ENCODE measurements around the gene NELL1. TPM values are rescaled to one million over a fixed set of nuclear protein-coding genes. Genes with fewer than 3 reads are reported as not detected.

The NELL1 gene
- total RNA-seq, 1 experiment from 2014 or later, result 0.22 TPM

GRCh38 chr11:20719821-20720220, 50.4 kb downstream of the NELL1 start:
- no peaks in the 10 kb centered on the region for H3K79me1 ChIP-seq (ENCODE audit: insufficient read depth, low read depth, low read length, poor library complexity, severe bottlenecking)
- H2AK5ac ChIP-seq (ENCODE audit: insufficient read length, low read length), result no peak overlapping the region
- no peak overlapping the region for H3T11ph ChIP-seq (ENCODE audit: low read length)
- no peaks in the 10 kb centered on the region for H4K20me1 ChIP-seq (ENCODE audit: control insufficient read depth, insufficient read depth, insufficient read length)
- no peaks in the 10 kb centered on the region; a peak in 1 of 5 replicates for H3K9me3 Mint-ChIP-seq
- no peak overlapping the region for H2BK12ac ChIP-seq (ENCODE audit: insufficient read length, low read depth, low read length)
- H3K27me3 Mint-ChIP-seq (ENCODE audit: low read depth), result no peaks in the 10 kb centered on the region
- H3K18ac ChIP-seq (ENCODE audit: insufficient read length, low read depth, low read length), result no peak overlapping the region
- no peaks in the 10 kb centered on the region for H3K27me3 ChIP-seq (ENCODE audit: insufficient read depth, low read length)
- no CpG with 5 or more reads among the region's 2 CpGs for WGBS (ENCODE audit: extremely low coverage, insufficient read length, low lambda C conversion rate)
- no peaks in the 10 kb centered on the region for H3K9me3 ChIP-seq (ENCODE audit: control insufficient read depth, low read depth, low read length)
- H3K36me3 Mint-ChIP-seq (ENCODE audit: insufficient read depth in 1 of 3, low read depth in 3 of 3), result no peaks in the 10 kb centered on the region
- H3K4me1 Mint-ChIP-seq, result peaks cover 0 to 7% of the 10 kb centered on the region in 2 experiments
- no peaks in the 10 kb centered on the region for H3K23me2 ChIP-seq (ENCODE audit: insufficient read length, low read depth, low read length, poor library complexity, severe bottlenecking)
- no peak overlapping the region for H3K4ac ChIP-seq (ENCODE audit: low read depth, low read length)
- TF ChIP-seq CTCF (conservative IDR thresholded peaks at IDR 0.05), result no peak
- no peak overlapping the region for H3K9ac ChIP-seq (ENCODE audit: extremely low read depth, insufficient read length, low read length)
- H3K56ac ChIP-seq (ENCODE audit: insufficient read length, low read depth, low read length), result no peak overlapping the region
- H2BK20ac ChIP-seq (ENCODE audit: low read depth, low read length, poor library complexity, severe bottlenecking), result no peak overlapping the region
- no peak overlapping the region for H3K27ac ChIP-seq (ENCODE audit: insufficient read length, low read depth, low read length)
- H4K8ac ChIP-seq (replicated peaks; ENCODE audit: insufficient read length, low read depth, low read length), result no peak overlapping the region
- H2BK120ac ChIP-seq (ENCODE audit: low read depth, low read length, poor library complexity, severe bottlenecking), result no peak overlapping the region
- no peaks in the 10 kb centered on the region for H3K79me2 ChIP-seq (ENCODE audit: insufficient read depth, low read length)
- H3K4me2 ChIP-seq (ENCODE audit: insufficient read depth, insufficient read length, low read length), result no peak overlapping the region
- H3K23ac ChIP-seq (ENCODE audit: insufficient read length, low read depth, low read length), result no peak overlapping the region
- DNase-seq, result no peak
- H4K5ac ChIP-seq (ENCODE audit: insufficient read length, low read depth, low read length), result no peak overlapping the region
- H3K4me1 ChIP-seq (ENCODE audit: insufficient read depth, low read length), result no peaks in the 10 kb centered on the region
- H3K4me3 Mint-ChIP-seq, result no peak overlapping the region
- no peak overlapping the region for H3K27ac Mint-ChIP-seq
- H3K14ac ChIP-seq (ENCODE audit: insufficient read depth, low read length), result no peak overlapping the region
- H2BK5ac ChIP-seq (ENCODE audit: insufficient read length, low read length), result no peak overlapping the region
- H2AFZ ChIP-seq (ENCODE audit: low read length), result no peak overlapping the region
- H4K91ac ChIP-seq (ENCODE audit: insufficient read length, low read depth, low read length), result no peak overlapping the region
- no peak overlapping the region for H2BK15ac ChIP-seq (ENCODE audit: low read depth, low read length)

All from H9 (cell line).